ENCODE data around the gene MSL2.

MSL2 gene

GRCh38 chr3:136110481-136110880 lies 85.7 kb downstream of the MSL2 start:
- DNase-seq (ENCODE audit: low read depth): no peak
- H3K4me3 ChIP-seq (ENCODE audit: low read length): no peak overlapping the region
- H3K36me3 ChIP-seq (ENCODE audit: control insufficient read depth, insufficient read depth, low read length, severe bottlenecking): peaks cover 33% of the 10 kb centered on the region
- H3K4me1 ChIP-seq (ENCODE audit: control insufficient read depth, insufficient read depth, low read length): no peaks in the 10 kb centered on the region
- no peaks in the 10 kb centered on the region for H3K27me3 ChIP-seq (replicated peaks; ENCODE audit: control insufficient read depth, insufficient read depth, low read length)
- H3K9me3 ChIP-seq (ENCODE audit: control insufficient read depth, low read length): no peaks in the 10 kb centered on the region
- no peak overlapping the region for H3K9ac ChIP-seq (ENCODE audit: low read length)

- H3K4me3 ChIP-seq (ENCODE audit: low read length): no peak overlapping the region
- no peak for DNase-seq (ENCODE audit: low read depth)
- H3K9ac ChIP-seq (ENCODE audit: low read length): no peak overlapping the region
- H3K9me3 ChIP-seq (ENCODE audit: control insufficient read depth, low read length): no peaks in the 10 kb centered on the region
- no peaks in the 10 kb centered on the region for H3K4me1 ChIP-seq (ENCODE audit: control insufficient read depth, insufficient read depth, low read length)
- no peaks in the 10 kb centered on the region for H3K27me3 ChIP-seq (replicated peaks; ENCODE audit: control insufficient read depth, insufficient read depth, low read length)
- H3K36me3 ChIP-seq (ENCODE audit: control insufficient read depth, insufficient read depth, low read length, severe bottlenecking): peaks cover 40% of the 10 kb centered on the region
Observed at GRCh38 chr3:136109499-136109898, 86.6 kb downstream of the MSL2 start.

DNA sequence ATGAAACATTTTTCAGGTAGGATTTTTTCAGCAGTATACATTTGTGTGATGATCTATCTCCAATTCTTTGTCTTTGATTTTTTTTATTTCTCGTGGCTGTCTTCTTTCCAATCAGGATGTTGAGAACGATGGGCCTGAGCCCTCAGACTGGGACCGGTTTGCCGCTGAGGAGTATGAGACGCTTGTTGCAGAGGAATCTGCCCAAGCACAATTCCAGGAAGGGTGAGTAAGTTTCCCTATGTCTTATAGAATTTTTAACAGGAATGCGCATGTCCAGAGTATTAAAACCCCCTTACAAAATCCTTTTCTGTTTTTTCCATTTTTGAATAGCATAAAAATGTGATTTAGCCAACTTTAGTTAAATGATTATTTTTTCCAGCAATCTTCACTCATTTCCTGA lies 90.0 kb downstream of the MSL2 start:
- Histone ChIP-seq H3K9me3 (ENCODE audit: control insufficient read depth, low read length) (no peaks in the 10 kb centered on the region), H3K36me3 (ENCODE audit: control insufficient read depth, insufficient read depth, low read length, severe bottlenecking) (peaks cover 49% of the 10 kb centered on the region), H3K9ac (ENCODE audit: low read length) (no peak overlapping the region)

DNA sequence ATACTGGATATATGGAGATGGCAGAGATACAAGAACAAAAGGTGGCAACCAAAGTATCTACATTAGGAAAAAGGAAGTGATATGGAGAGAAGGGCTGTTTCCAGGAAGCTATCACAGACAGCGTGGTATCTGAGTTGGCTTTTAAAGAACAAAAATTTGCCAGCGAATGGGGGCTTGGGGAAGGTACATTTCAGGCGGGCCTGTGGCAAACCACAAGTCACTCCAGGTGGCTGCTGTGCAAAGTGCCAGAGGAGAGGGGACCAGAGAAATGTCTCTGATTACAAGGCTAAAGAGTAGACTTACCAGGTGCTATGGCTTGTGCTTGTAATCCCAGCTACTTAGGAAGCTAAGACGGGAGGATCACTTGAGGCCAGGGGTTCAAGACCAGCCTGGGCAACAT lies 91.1 kb downstream of the MSL2 start:
- DNase-seq (ENCODE audit: low read depth): no peak
- Histone ChIP-seq H3K36me3 (ENCODE audit: control insufficient read depth, insufficient read depth, low read length, severe bottlenecking) (peaks cover 48% of the 10 kb centered on the region), H3K27me3 (replicated peaks; ENCODE audit: control insufficient read depth, insufficient read depth, low read length) (no peaks in the 10 kb centered on the region), H3K9me3 (ENCODE audit: control insufficient read depth, low read length) (no peaks in the 10 kb centered on the region), H3K4me1 (ENCODE audit: control insufficient read depth, insufficient read depth, low read length) (no peaks in the 10 kb centered on the region), H3K4me3 (ENCODE audit: low read length) (no peak overlapping the region), H3K9ac (ENCODE audit: low read length) (no peak overlapping the region)

More for the DNA sequence above, 90.0 kb downstream of the MSL2 start:
- no peak for DNase-seq (ENCODE audit: low read depth)
- H3K27me3 ChIP-seq (replicated peaks; ENCODE audit: control insufficient read depth, insufficient read depth, low read length): no peaks in the 10 kb centered on the region
- H3K4me3 ChIP-seq (ENCODE audit: low read length): no peak overlapping the region
- no peaks in the 10 kb centered on the region for H3K4me1 ChIP-seq (ENCODE audit: control insufficient read depth, insufficient read depth, low read length)

Data from adipocyte (in vitro differentiated cells).